ENCODE measurements around the gene CSF1R. TPM values are rescaled to one million over a fixed set of nuclear protein-coding genes. Genes with fewer than 3 reads are reported as not detected.
"Not testable (repeated sequence)": the region's sequence is repeated elsewhere in the genome, so short reads cannot be mapped to it uniquely, and the experiment has no call there.

The CSF1R gene
- total RNA-seq, 3 donors from 2014 or later = 0.10 to 0.46 (median 0.26) TPM

DNA sequence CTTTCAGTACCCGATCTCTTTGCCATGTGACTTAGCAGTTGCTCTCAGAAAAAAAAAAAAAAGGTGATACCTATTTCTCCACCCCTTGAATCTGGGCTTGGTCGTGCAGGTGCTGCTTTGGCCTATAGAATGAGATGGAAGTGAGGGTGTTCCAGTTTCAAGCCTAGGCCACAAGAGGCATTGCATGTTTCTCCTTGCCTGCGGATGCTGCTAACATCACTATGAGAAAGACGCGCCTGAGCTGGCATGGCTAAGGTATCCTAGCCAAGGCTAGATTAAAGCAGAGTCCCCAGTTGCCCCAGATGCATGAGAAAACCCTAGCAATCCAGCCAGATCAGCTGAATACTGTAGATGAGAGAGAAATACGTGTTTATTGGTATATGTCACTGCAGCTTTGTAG is 14.7 kb upstream of the CSF1R start:
- DNase-seq = no peak
- ATAC-seq = no peak
- Mint-ChIP-seq H3K36me3 (ENCODE audit: insufficient read depth) (no peaks in the 10 kb centered on the region), H3K4me3 (no peak overlapping the region), H3K27me3 (ENCODE audit: low read depth) (peaks cover 5% of the 10 kb centered on the region), H3K4me1 (ENCODE audit: low read depth) (no peaks in the 10 kb centered on the region), H3K9me3 (no peaks in the 10 kb centered on the region)

DNA sequence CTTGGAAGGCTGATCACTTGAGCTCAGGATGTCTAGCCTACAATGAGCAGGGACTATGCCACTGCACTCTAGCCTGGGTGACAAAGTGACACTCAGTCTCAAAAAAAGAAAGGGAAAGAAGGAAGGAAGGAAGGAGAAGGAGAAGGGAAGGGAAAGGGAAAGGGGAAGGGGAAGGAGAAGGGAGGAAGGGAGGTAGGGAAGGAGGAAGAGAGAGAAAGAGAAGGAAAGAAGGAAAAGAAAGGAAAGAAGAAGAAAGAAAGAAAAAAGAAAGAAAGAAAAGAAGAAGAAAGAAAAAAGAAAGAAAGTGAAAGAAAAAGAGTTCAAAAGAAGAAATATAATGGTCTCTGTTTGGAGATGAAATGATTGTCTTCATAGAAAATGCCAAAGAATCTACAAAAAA is 10.8 kb upstream of the CSF1R start:
- ATAC-seq (no peak), DNase-seq (no peak)
- H3K4me3 Mint-ChIP-seq = no peak overlapping the region
- peaks cover 17% of the 10 kb centered on the region for H3K27me3 Mint-ChIP-seq (ENCODE audit: low read depth)
- no peaks in the 10 kb centered on the region for H3K9me3 Mint-ChIP-seq
- H3K4me1 Mint-ChIP-seq (ENCODE audit: low read depth) = no peaks in the 10 kb centered on the region
- no peaks in the 10 kb centered on the region for H3K36me3 Mint-ChIP-seq (ENCODE audit: insufficient read depth)

DNA sequence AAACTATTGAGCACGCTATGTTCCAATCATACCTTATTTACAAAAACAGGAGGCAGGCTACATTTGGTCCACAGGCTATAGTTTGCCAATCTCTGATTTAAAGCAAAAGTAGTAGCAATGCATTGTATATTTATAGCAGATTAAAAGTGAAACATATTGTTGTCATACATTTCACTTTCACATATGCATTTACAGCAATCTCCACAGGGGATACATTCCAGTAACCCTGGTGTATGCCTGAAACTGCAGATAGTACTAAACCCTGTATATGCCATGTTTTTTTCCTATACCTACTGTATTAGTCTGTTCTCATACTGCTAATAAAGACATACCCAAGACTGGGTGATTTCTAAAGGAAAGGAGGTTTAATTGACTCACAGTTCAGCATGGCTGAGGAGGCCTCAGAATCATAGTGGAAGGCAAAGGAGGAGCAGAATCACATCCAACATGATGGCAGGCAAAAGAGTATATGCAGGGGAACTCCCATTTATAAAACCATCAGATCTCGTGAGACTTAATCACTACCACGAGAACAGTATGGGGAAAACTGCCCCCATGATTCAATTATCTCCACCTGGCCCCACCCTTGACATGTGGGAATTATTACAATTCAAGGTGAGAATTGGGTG is 5.9 kb upstream of the CSF1R start:
- H3K27me3 Mint-ChIP-seq (ENCODE audit: low read depth) = peaks cover 20% of the 10 kb centered on the region
- no peaks in the 10 kb centered on the region for H3K4me1 Mint-ChIP-seq (ENCODE audit: low read depth)
- peak; percentile 28 to 69 for ATAC-seq
- DNase-seq = no peak
- H3K36me3 Mint-ChIP-seq (ENCODE audit: insufficient read depth) = no peaks in the 10 kb centered on the region
- H3K4me3 Mint-ChIP-seq = no peak overlapping the region
- H3K9me3 Mint-ChIP-seq = no peaks in the 10 kb centered on the region

DNA sequence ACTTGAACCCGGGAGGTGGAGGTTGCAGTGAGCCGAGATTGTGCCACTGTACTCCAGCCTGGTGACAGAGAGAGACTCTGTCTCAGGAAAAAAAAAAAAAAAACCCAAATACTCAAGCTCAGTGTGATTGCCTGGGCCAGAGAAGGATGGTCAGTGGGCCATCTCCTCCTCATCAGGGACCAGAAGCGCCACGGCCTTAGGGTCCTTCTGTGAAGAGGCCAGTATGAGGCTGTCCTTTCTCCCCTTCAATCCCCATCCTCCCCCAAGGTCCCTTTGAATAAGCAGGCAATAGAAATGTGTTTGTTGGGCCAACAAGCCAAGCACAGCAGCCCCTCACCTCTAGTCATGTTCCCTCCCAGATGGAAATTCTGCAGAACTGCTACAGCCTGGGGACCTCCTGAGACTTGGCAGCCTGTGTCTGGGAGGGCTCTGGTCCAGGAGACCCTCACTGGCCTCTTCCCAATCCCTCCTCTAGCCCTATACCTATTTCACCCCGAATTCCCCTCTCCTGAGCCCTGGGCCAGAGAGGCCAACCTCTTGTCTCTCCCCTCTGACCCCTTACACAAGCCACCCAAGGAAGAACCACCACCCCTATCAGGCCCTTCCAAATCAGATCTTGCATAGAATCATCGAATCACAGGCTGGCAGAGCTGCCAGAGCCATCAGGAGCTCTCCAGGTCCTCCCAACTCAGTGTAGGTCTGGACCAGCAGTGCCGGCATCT is 1.0 kb downstream of the CSF1R start:
- ATAC-seq = no peak
- no peak overlapping the region for H3K4me3 Mint-ChIP-seq
- DNase-seq = no peak

DNA sequence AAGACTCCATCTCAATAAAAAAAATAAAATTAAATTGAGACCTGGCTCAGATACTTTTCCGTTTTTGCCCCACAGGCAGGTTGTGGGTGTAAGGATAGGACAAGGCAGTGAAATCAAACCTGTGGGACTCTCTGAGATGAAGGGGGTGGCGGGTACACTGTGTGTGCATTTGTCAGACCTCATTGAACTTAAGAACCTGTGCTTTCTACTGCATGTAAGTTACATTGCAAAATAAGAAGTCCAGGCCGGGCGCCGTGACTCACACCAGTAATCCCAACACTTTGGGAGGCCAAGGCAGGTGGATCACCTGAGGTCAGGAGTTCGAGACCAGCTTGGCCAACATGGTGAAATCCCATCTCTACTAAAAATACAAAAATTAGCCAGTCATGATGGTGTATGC is 1.6 kb downstream of the CSF1R start:
- not testable (repeated sequence) for H3K4me3 Mint-ChIP-seq; H3K4me1 Mint-ChIP-seq (ENCODE audit: low read depth); DNase-seq; ATAC-seq; H3K36me3 Mint-ChIP-seq (ENCODE audit: insufficient read depth); H3K9me3 Mint-ChIP-seq
- H3K27me3 Mint-ChIP-seq (ENCODE audit: low read depth) = peaks cover 44% of the 10 kb centered on the region

More for the DNA sequence above, 1.0 kb downstream of the CSF1R start:
- no peaks in the 10 kb centered on the region for H3K9me3 Mint-ChIP-seq
- H3K27me3 Mint-ChIP-seq (ENCODE audit: low read depth) = peaks cover 44% of the 10 kb centered on the region
- no peaks in the 10 kb centered on the region for H3K4me1 Mint-ChIP-seq (ENCODE audit: low read depth)
- no peaks in the 10 kb centered on the region for H3K36me3 Mint-ChIP-seq (ENCODE audit: insufficient read depth)

DNA sequence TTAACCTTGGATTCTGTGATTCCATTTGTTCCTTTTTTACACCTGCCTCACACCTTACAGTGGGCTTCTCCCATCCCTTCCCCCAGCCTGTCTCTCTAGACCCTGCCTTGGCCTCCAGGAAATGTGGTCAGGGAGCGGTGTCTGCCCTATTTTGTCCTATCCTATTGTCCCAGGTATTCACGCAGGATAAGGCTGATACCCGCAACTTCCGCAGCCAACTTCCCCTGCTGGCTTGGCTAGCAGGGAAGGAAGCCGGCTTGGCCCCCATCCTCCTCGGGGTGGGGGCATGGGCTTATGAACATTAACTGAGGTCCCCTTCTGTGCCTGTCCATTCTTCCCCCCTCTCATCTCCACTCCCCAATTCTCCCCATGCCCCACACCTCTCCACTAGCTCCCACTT is 3.5 kb downstream of the CSF1R start:
- no peaks in the 10 kb centered on the region for H3K36me3 Mint-ChIP-seq (ENCODE audit: insufficient read depth)
- H3K9me3 Mint-ChIP-seq = no peaks in the 10 kb centered on the region
- no peak overlapping the region for H3K4me3 Mint-ChIP-seq
- no peaks in the 10 kb centered on the region for H3K4me1 Mint-ChIP-seq (ENCODE audit: low read depth)
- H3K27me3 Mint-ChIP-seq (ENCODE audit: low read depth) = peaks cover 42% of the 10 kb centered on the region
- DNase-seq (no peak), ATAC-seq (no peak)

DNA sequence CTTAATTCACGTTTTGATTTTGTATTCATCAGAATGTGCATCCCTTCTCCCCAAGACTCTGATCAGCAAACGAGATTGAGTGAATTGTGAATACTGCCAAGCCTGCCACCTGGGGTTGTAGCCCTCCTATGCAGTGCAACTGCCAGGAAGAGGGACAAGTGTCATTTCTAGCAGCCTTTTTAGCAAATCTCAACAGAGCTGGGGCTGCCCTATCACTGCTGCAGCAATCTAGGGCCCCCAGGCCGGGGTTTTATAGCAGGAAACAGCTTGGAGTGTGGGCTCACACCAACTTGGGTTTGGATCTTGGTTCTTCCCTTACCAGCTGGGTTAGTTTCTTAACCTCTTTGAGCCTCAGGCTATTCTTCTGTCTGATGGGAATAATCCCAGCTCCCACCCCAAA is 4.0 kb downstream of the CSF1R start:
- Mint-ChIP-seq H3K4me1 (ENCODE audit: low read depth) (no peaks in the 10 kb centered on the region), H3K9me3 (no peaks in the 10 kb centered on the region), H3K4me3 (no peak overlapping the region), H3K36me3 (ENCODE audit: insufficient read depth) (no peaks in the 10 kb centered on the region), H3K27me3 (ENCODE audit: low read depth) (peaks cover 42% of the 10 kb centered on the region)
- no peak for ATAC-seq
- DNase-seq = no peak

DNA sequence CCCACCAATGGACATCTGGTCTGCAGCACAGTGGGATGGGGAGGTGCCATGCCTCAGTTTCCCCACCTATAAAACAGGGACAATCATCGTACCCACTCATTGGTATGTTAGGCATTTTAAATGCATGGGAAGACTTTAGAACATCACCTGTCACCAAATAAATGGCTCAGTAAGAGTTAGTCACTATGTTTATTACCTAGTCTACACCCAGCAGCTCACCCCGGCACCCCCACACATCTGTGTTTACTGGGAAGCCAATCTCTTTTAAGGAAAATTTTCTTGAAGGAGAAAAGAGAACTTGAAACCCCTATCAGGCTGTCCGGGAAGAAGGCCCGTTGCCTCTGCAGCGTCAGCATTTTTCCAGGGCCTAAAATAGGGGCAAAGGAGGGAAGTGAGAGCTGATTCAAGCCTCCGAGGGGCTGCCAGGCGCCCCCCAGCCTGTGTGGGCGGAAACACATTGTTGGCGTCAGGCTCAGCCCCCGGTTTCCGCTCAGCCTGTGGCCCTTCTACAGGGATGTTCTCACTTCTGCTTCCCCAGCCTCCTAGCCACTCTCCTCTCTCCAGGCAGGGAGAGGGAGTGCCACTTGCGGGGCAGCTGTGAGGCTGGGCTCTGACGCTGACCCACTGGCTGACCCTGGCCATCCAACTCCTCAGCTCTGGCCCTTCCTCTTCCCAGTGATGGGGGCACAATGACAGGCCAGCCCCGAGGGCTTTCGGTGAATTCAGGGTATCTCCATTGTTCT is 4.6 kb downstream of the CSF1R start:
- H3K4me3 Mint-ChIP-seq = no peak overlapping the region
- no peaks in the 10 kb centered on the region for H3K9me3 Mint-ChIP-seq
- H3K36me3 Mint-ChIP-seq (ENCODE audit: insufficient read depth) = no peaks in the 10 kb centered on the region
- ATAC-seq = no peak
- H3K4me1 Mint-ChIP-seq (ENCODE audit: low read depth) = no peaks in the 10 kb centered on the region
- peaks cover 38% of the 10 kb centered on the region for H3K27me3 Mint-ChIP-seq (ENCODE audit: low read depth)
- DNase-seq = no peak

DNA sequence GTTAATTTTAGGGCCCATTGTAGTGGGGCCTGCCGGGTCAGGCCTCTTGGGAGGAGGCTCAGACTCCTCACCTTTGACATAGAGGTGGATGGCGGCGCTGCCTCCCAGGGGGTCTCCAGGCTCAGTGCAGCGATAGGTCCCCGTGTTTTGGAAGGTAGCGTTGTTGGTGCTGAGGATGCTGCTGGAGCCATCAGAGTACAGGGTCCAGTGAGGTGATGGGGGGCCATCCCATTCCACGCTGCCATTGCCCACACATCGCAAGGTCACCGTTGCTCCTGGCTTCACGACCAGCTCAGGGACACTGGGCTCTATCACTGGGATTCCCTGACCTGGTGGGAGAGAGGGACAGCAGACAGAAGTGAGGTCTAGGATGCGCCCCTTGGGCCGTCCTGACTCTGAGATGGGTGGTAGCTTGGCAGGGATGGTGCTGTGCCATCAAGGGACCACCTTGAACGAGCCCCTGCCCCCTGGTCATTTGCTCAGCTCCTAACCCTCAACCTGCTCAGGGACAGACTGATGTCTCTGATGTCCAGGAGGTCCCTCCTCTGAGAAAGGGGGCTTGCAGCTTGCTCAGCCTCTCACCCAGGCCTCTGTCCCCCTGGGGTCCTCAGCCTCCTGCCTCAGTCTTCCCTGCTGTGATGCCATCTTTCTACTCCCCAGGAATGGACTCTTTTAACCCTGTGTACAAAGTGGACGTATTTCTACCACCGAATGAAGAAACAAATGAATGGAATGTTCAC is 5.5 kb downstream of the CSF1R start:
- no peaks in the 10 kb centered on the region for H3K4me1 Mint-ChIP-seq (ENCODE audit: low read depth)
- no peaks in the 10 kb centered on the region for H3K36me3 Mint-ChIP-seq (ENCODE audit: insufficient read depth)
- no peak overlapping the region for H3K4me3 Mint-ChIP-seq
- ATAC-seq = no peak
- H3K27me3 Mint-ChIP-seq (ENCODE audit: low read depth) = peaks cover 32% of the 10 kb centered on the region
- H3K9me3 Mint-ChIP-seq = no peaks in the 10 kb centered on the region
- no peak for DNase-seq

DNA sequence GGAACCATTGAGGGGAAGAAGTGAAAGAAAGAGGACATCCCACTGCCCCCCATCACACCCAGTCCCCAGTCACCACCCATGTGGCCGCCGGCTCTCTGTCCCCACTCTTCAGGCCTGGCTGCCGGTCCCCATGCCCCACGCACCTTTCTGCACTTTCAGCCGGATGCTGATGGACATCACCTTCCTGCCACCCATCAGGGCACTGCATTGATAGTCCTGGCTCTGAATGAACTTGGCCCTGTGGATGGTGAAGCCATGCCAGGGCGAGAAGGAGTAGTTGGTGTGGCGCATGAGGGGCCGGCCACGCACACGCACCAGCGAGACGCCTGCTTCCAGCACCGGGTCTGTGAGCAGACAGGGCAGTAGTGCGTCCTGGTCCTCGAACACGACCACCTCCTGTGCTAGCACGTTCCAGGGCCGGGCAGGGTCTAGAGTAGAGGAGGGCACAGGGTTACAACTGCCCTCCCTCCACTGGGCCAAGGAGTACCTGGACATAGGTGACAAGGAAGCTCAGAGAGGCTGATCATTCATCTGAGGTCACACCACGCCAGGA is 6.4 kb downstream of the CSF1R start:
- H3K4me3 Mint-ChIP-seq = no peak overlapping the region
- ATAC-seq = no peak
- H3K27me3 Mint-ChIP-seq (ENCODE audit: low read depth) = peaks cover 25% of the 10 kb centered on the region
- H3K9me3 Mint-ChIP-seq = no peaks in the 10 kb centered on the region
- no peaks in the 10 kb centered on the region for H3K36me3 Mint-ChIP-seq (ENCODE audit: insufficient read depth)
- no peaks in the 10 kb centered on the region for H3K4me1 Mint-ChIP-seq (ENCODE audit: low read depth)
- DNase-seq = no peak

DNA sequence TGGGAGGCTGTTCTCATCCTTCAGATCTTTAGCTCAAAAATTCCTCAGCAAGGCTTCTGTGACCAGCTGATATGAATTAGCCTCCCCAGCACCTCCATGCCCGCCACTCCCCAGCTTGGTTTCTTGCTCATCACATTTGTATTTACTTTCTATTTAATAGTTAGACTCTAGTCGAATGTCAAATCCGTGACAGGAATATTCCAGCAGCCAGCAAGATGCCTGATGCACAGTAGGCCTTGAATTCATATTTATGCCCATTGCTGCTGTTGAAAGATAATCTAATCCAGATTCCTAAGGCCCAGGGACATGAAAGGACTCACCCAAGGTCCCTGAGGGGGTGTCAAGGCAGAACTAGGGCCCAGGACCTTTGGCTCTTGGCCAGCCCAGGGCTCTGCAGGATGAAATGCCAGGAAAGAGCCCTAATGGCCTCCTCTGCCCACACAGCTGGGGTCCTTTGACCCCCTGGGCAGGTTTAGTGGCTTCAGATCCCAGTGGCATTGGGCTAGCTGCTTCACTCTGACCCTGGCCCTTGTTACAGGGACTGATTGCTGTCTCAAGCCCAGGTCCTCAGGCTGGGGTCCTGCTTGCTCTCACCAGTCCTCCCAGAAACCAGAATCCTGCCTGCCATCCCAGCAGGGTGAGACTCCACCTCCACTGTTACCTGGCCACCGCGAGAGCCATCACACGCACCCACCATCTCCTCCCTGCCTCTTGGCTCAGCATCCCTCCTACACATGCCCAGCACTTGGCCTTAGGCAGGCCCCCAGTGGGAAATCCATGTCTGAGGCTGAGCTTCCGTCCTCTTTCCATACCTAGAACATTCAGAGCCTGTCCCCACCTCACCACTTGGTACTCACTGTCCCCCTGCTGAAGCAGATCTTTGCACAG is 7.3 kb downstream of the CSF1R start:
- DNase-seq = no peak
- Mint-ChIP-seq H3K27me3 (ENCODE audit: low read depth) (peaks cover 24% of the 10 kb centered on the region), H3K9me3 (no peaks in the 10 kb centered on the region), H3K4me3 (no peak overlapping the region), H3K36me3 (ENCODE audit: insufficient read depth) (no peaks in the 10 kb centered on the region), H3K4me1 (ENCODE audit: low read depth) (no peaks in the 10 kb centered on the region)
- no peak for ATAC-seq

DNA sequence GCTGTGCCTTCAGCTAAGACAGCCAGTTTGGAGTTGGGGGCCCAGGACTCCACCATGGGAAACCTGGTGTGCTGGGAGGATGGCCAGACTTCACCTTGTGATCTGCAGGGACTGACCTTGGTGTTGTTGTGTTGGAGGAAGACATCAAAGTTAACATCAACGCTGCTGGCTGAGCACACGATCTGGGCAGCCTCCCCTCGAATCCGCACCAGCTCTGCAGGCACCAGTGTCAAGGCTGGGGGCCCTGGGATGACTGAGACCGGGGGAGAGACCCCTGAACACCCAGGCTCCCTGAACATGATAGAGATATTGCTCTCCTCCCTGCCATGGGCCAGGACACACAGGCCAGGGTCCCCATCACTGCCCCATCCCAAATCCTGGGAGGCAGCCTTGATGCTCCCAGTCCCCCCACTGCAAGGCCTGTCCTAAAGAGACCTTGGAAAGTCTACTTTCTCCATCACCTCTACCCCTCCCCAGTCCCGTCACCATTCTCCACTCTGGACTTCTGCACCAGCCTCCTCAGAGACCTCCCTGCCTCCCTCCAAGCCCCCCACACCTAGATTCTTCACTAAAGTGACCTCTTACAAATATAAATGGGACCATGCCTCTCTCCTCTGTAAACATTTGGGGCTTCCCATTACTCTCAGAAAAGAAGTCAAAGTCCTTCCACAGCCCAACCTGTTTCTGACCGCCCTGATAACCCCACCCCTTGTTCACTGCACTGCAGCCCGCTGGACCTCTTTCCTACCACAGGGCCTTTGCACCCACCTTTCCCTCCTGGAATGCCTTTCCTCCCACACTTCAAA is 8.2 kb downstream of the CSF1R start:
- Mint-ChIP-seq H3K36me3 (ENCODE audit: insufficient read depth) (no peaks in the 10 kb centered on the region), H3K4me1 (ENCODE audit: low read depth) (no peaks in the 10 kb centered on the region), H3K9me3 (no peaks in the 10 kb centered on the region), H3K27me3 (ENCODE audit: low read depth) (peaks cover 16% of the 10 kb centered on the region), H3K4me3 (no peak overlapping the region)
- DNase-seq (no peak), ATAC-seq (no peak)

DNA sequence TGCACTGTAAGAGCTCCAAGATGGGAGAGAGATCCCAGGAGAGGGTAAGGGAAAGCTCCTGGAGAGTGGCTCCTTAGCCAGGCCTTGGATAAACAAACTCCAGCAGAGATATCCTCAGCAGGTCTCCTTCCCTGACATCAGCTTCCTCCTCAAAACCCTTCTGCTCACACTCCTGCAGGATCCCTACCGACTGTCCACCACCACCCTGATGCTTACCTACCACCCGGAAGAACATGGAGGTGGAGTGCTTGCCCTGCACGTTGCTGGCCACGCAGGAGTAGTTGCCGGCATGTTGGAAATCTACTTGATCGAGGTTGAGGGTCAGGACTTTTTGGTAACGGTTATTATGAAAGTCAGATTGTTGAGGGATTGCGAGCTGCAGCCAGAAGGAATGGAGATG is 9.3 kb downstream of the CSF1R start:
- Mint-ChIP-seq H3K36me3 (ENCODE audit: insufficient read depth) (no peaks in the 10 kb centered on the region), H3K4me3 (no peak overlapping the region), H3K4me1 (ENCODE audit: low read depth) (no peaks in the 10 kb centered on the region), H3K9me3 (no peaks in the 10 kb centered on the region), H3K27me3 (ENCODE audit: low read depth) (peaks cover 11% of the 10 kb centered on the region)
- ATAC-seq (no peak), DNase-seq (no peak)

All from activated T-cell treated with anti-CD3 and anti-CD28 coated beads, Interleukin-2, amount 50 U/mL, for 4 hours (primary cell).